Lung (tissue), 12 donors: ENCODE data around the gene OSBPL3. TPM values are rescaled to one million over a fixed set of nuclear protein-coding genes. Genes with fewer than 3 reads are reported as not detected.
A peak's percentile ranks its signal among the peaks of the same experiment; 100 is the strongest.

ENCODE experiments used
- ATAC-seq: fragments of 200-7000 bp; cut with Tn5 transposase; one replicate; pipeline ENCODE4 v1.9.1; 2020; ENCODE audit warnings: moderate number of reproducible peaks; ENCODE audit not compliant: insufficient read depth, low FRiP score
- DNase-seq, 3 donors: peaks; one replicate each; pipeline ENCODE4 v3.0.0-alpha.2; 2013 to 2017
- H3K27ac ChIP-seq, 2 donors: one replicate each; pipeline ENCODE4 v1.5.1; 2013; ENCODE audit warnings: mild to moderate bottlenecking in 2 of 2, moderate library complexity in 2 of 2, control low read depth in 1 of 2, inconsistent platforms in 1 of 2, low read depth in 1 of 2, low read length in 1 of 2
- H3K27me3 ChIP-seq, 3 donors: one replicate each; pipeline ENCODE4 v1.5.1; 2013; ENCODE audit warnings: low read length in 2 of 3; ENCODE audit not compliant: control insufficient read depth in 3 of 3, insufficient read depth in 3 of 3
- H3K36me3 ChIP-seq, 4 donors: one replicate each; pipeline ENCODE4 v1.5.1; 2013; ENCODE audit warnings: low read length in 4 of 4, mild to moderate bottlenecking in 1 of 4, moderate library complexity in 1 of 4; ENCODE audit not compliant: control insufficient read depth in 4 of 4, insufficient read depth in 4 of 4
- H3K4me1 ChIP-seq, 5 donors: one replicate each; pipeline ENCODE4 v1.5.1; 2013; ENCODE audit warnings: low read length in 5 of 5, mild to moderate bottlenecking in 2 of 5, moderate library complexity in 1 of 5; ENCODE audit not compliant: control insufficient read depth in 5 of 5, insufficient read depth in 5 of 5
- H3K4me3 ChIP-seq: one replicate; pipeline ENCODE4 v1.5.1; 2013; ENCODE audit warnings: mild to moderate bottlenecking, control low read depth, moderate library complexity
- H3K9ac ChIP-seq, 2 donors: one replicate each; pipeline ENCODE4 v1.5.1; 2013; ENCODE audit warnings: low read length in 2 of 2, control low read depth in 1 of 2; ENCODE audit not compliant: insufficient read depth in 1 of 2
- H3K9me3 ChIP-seq, 4 donors: one replicate each; pipeline ENCODE4 v1.5.1; 2013; ENCODE audit warnings: low read length in 3 of 4, mild to moderate bottlenecking in 1 of 4, moderate library complexity in 1 of 4; ENCODE audit not compliant: control insufficient read depth in 4 of 4, insufficient read depth in 3 of 4
- CTCF ChIP-seq: IDR thresholded peaks from 2 replicates; pipeline ENCODE4 v1.5.1; 2012; ENCODE audit warnings: mild to moderate bottlenecking; ENCODE audit errors: control extremely low read depth, extremely low read depth
- WGBS, 2 donors: extraction: QIAGEN DNeasy Blood & Tissue Kit; methylation state at CpG; one replicate each; pipeline ENCODE4 v1.1.7; 2013; 5-methylcytosine and 5-hydroxymethylcytosine counted together
- polyA plus RNA-seq, 2 donors: library from polyadenylated mRNA; stranded (reverse); fragments of 200-250 nt; gene quantifications; one replicate each; pipeline ENCODE4 v1.2.1, GENCODE V29; 2013
- total RNA-seq, 2 donors: library from RNA; depleted of rRNA in 1 of 2; stranded (reverse); fragments of >200 nt in 1 of 2; gene quantifications; one replicate each; pipeline ENCODE4 v1.2.1, GENCODE V29; 2014 to 2021
- donor health status: control.
- donor health status: control.
- donor health status: Bipolar disorder and iron deficiency.
- donor health status: healthy.
- donor health status: DM: yes; HTN: yes; CAD: no.

The OSBPL3 gene
- total and polyA plus RNA-seq, 4 donors = 8.6 to 32.0 (median 20.4) TPM

GRCh38 chr7:24964191-24964590, 15.8 kb downstream of the OSBPL3 start:
- no peak overlapping the region for H3K4me3 ChIP-seq
- H3K4me1 ChIP-seq = peaks cover 0 to 2% (median 0%) of the 10 kb centered on the region in 5 donors
- H3K9me3 ChIP-seq = no peaks in the 10 kb centered on the region
- no peak for TF ChIP-seq CTCF
- H3K9ac ChIP-seq = no peak overlapping the region
- no peak overlapping the region for H3K27ac ChIP-seq
- H3K36me3 ChIP-seq = no peaks in the 10 kb centered on the region
- DNase-seq (no peak), ATAC-seq (no peak)
- H3K27me3 ChIP-seq = no peaks in the 10 kb centered on the region
- WGBS, 2 donors = 89 to 91% methylated on average over 2 of the region's 2 CpGs

- TF ChIP-seq CTCF = no peak
- DNase-seq (no peak), ATAC-seq (peak; percentile 53)
- no peak overlapping the region for H3K4me3 ChIP-seq
- peaks cover 0 to 2% (median 0%) of the 10 kb centered on the region in 5 donors for H3K4me1 ChIP-seq
- H3K9ac ChIP-seq = no peak overlapping the region
- H3K9me3 ChIP-seq = no peaks in the 10 kb centered on the region
- WGBS, 2 donors = 77 to 78% methylated on average over 2 of the region's 2 CpGs
- no peaks in the 10 kb centered on the region for H3K27me3 ChIP-seq
- H3K27ac ChIP-seq = no peak overlapping the region
- no peaks in the 10 kb centered on the region for H3K36me3 ChIP-seq
Measured at GRCh38 chr7:24963218-24963617, 16.8 kb downstream of the OSBPL3 start.

DNA sequence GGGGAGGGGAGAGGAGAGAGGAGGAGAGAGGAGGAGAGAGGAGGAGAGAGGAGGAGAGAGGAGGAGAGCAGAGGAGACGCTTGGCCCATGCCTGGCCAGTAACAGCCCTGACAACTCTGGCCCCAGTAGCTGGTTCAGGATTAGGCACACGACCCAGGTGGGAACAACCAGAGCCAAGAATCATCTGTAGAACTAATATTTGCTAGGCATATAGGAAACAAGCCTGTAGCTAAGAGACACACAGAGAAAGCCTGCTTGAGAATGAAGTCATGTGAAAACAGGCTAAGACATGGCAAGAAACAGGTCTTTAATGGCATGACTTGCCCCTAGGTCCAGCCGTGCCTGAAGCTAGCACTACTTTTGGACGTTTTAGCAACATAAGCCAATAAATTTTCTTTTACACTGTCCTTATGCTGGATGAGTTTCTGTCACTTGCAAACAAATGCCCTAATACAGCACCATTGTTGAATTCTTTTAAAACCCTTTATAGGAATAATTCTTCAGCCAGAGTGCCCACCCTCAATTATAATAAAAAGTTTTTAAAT, 17.5 kb downstream of the OSBPL3 start:
- ATAC-seq (no peak), DNase-seq (no peak)
- Histone ChIP-seq H3K9ac (no peak overlapping the region), H3K27me3 (no peaks in the 10 kb centered on the region), H3K4me3 (no peak overlapping the region), H3K4me1 (peaks cover 0 to 2% (median 0%) of the 10 kb centered on the region in 5 donors), H3K9me3 (no peaks in the 10 kb centered on the region), H3K36me3 (no peaks in the 10 kb centered on the region), H3K27ac (no peak overlapping the region)
- TF ChIP-seq CTCF = no peak
- 79 to 87% methylated on average over 4 of the region's 4 CpGs for WGBS, 2 donors
